Neuronal stem cell (in vitro differentiated cells): Measurements from ENCODE around the gene MORF4L2. TPM values are rescaled to one million over a fixed set of nuclear protein-coding genes. Genes with fewer than 3 reads are reported as not detected.

Experiments used
- DNase-seq: peaks from one replicate; pipeline ENCODE4 v3.0.0-alpha.2; 2013; ENCODE audit warnings: low spot score
- H2AFZ ChIP-seq: one replicate; pipeline ENCODE4 v1.6.1; 2013; ENCODE audit warnings: mild to moderate bottlenecking, low read length, inconsistent platforms
- H2AK5ac ChIP-seq: 2 replicates; pipeline ENCODE4 v1.6.1; 2013; ENCODE audit warnings: low read depth, mild to moderate bottlenecking, inconsistent platforms, low read length, moderate library complexity, mixed read lengths
- H2BK120ac ChIP-seq: 2 replicates; pipeline ENCODE4 v1.6.1; 2013; ENCODE audit warnings: low read depth, mild to moderate bottlenecking, inconsistent platforms, low read length, moderate library complexity, mixed read lengths
- H2BK12ac ChIP-seq: one replicate; pipeline ENCODE4 v1.6.1; 2013; ENCODE audit warnings: low read length, inconsistent platforms
- H2BK15ac ChIP-seq: 2 replicates; pipeline ENCODE4 v1.6.1; 2013; ENCODE audit warnings: mild to moderate bottlenecking, low read length, inconsistent platforms, mixed read lengths
- H2BK5ac ChIP-seq: one replicate; pipeline ENCODE4 v1.6.1; 2013; ENCODE audit warnings: inconsistent platforms, mild to moderate bottlenecking, low read length, moderate library complexity
- H3K14ac ChIP-seq: one replicate; pipeline ENCODE4 v1.6.1; 2013; ENCODE audit warnings: low read length, inconsistent platforms
- H3K18ac ChIP-seq: 2 replicates; pipeline ENCODE4 v1.6.1; 2013; ENCODE audit warnings: low read length, inconsistent platforms
- H3K23ac ChIP-seq: 2 replicates; pipeline ENCODE4 v1.6.1; 2013; ENCODE audit warnings: low read depth, mild to moderate bottlenecking, mixed read lengths, low read length, inconsistent platforms; ENCODE audit not compliant: poor library complexity
- H3K27ac ChIP-seq: replicated peaks from 3 replicates; pipeline ENCODE4 v1.5.1; 2013; ENCODE audit warnings: low read length, inconsistent platforms
- H3K27me3 ChIP-seq, 3 experiments: 2 replicates each; pipeline ENCODE4 v1.6.1; 2013; ENCODE audit warnings: low read length in 3 of 3, mild to moderate bottlenecking in 2 of 3, inconsistent platforms in 1 of 3, low read depth in 1 of 3, mixed read lengths in 1 of 3, moderate library complexity in 1 of 3; ENCODE audit not compliant: control insufficient read depth in 3 of 3, insufficient read depth in 3 of 3
- H3K36me3 ChIP-seq, 2 donors: replicated peaks in 1 of 2; 2 replicates each; pipeline ENCODE4 v1.6.1; 2013; ENCODE audit warnings: low read length in 2 of 2; ENCODE audit not compliant: control insufficient read depth in 2 of 2, insufficient read depth in 2 of 2
- H3K4ac ChIP-seq: 2 replicates; pipeline ENCODE4 v1.6.1; 2013; ENCODE audit warnings: inconsistent platforms, mild to moderate bottlenecking, low read length, moderate library complexity
- H3K4me1 ChIP-seq, 2 donors: 1 replicate in 1 of 2; 2 replicates in 1 of 2; pipeline ENCODE4 v1.6.1; 2013; ENCODE audit warnings: low read length in 2 of 2, low read depth in 1 of 2; ENCODE audit not compliant: control insufficient read depth in 2 of 2, insufficient read depth in 1 of 2
- H3K4me2 ChIP-seq: one replicate; pipeline ENCODE4 v1.6.1; 2013; ENCODE audit warnings: mild to moderate bottlenecking, low read length, inconsistent platforms; ENCODE audit not compliant: insufficient read depth, poor library complexity, severe bottlenecking
- H3K4me3 ChIP-seq, 2 donors: 2 replicates each; pipeline ENCODE4 v1.5.1; 2013; ENCODE audit warnings: low read length in 2 of 2, mild to moderate bottlenecking in 2 of 2, inconsistent platforms in 1 of 2, moderate library complexity in 1 of 2
- H3K79me1 ChIP-seq: one replicate; pipeline ENCODE4 v1.6.1; 2013; ENCODE audit warnings: low read depth, mild to moderate bottlenecking, inconsistent platforms, low read length, moderate library complexity
- H3K9ac ChIP-seq: one replicate; pipeline ENCODE4 v1.6.1; 2013; ENCODE audit warnings: mild to moderate bottlenecking, low read depth, low read length, inconsistent platforms; ENCODE audit not compliant: poor library complexity
- H3K9me3 ChIP-seq, 2 donors: replicated peaks in 1 of 2; 2 replicates each; pipeline versions ENCODE3 to v1.6.1; 2013; ENCODE audit warnings: low read length in 2 of 2, mild to moderate bottlenecking in 2 of 2, inconsistent platforms in 1 of 2, low read depth in 1 of 2, mixed read lengths in 1 of 2, moderate library complexity in 1 of 2; ENCODE audit not compliant: control insufficient read depth in 2 of 2, insufficient read depth in 1 of 2
- H4K8ac ChIP-seq: one replicate; pipeline ENCODE4 v1.6.1; 2013; ENCODE audit warnings: low read depth, mild to moderate bottlenecking, inconsistent platforms, low read length, moderate library complexity
- H4K91ac ChIP-seq: one replicate; pipeline ENCODE4 v1.6.1; 2013; ENCODE audit warnings: low read length, low read depth, mild to moderate bottlenecking, inconsistent platforms; ENCODE audit not compliant: poor library complexity
- WGBS, 2 donors: extraction: QIAGEN DNeasy Blood & Tissue Kit; methylation state at CpG; one replicate each; pipeline ENCODE4 v1.1.7; 2013; ENCODE audit warnings: missing lambda C conversion rate in 2 of 2, mixed read lengths in 1 of 2; ENCODE audit not compliant: insufficient read length in 2 of 2, insufficient replicate concordance in 1 of 2; ENCODE audit errors: extremely low coverage in 2 of 2; 5-methylcytosine and 5-hydroxymethylcytosine counted together
- polyA plus RNA-seq, 2 experiments: library from polyadenylated mRNA; stranded (reverse); fragments of 200-250 nt; gene quantifications; one replicate each; pipeline ENCODE4 v1.2.3, GENCODE V29; 2013

Gene MORF4L2, protein sequence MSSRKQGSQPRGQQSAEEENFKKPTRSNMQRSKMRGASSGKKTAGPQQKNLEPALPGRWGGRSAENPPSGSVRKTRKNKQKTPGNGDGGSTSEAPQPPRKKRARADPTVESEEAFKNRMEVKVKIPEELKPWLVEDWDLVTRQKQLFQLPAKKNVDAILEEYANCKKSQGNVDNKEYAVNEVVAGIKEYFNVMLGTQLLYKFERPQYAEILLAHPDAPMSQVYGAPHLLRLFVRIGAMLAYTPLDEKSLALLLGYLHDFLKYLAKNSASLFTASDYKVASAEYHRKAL
- 399 TPM for polyA plus RNA-seq (2013, experiment 1 of 2)
- 411 TPM for polyA plus RNA-seq (2013, experiment 2 of 2)

DNA sequence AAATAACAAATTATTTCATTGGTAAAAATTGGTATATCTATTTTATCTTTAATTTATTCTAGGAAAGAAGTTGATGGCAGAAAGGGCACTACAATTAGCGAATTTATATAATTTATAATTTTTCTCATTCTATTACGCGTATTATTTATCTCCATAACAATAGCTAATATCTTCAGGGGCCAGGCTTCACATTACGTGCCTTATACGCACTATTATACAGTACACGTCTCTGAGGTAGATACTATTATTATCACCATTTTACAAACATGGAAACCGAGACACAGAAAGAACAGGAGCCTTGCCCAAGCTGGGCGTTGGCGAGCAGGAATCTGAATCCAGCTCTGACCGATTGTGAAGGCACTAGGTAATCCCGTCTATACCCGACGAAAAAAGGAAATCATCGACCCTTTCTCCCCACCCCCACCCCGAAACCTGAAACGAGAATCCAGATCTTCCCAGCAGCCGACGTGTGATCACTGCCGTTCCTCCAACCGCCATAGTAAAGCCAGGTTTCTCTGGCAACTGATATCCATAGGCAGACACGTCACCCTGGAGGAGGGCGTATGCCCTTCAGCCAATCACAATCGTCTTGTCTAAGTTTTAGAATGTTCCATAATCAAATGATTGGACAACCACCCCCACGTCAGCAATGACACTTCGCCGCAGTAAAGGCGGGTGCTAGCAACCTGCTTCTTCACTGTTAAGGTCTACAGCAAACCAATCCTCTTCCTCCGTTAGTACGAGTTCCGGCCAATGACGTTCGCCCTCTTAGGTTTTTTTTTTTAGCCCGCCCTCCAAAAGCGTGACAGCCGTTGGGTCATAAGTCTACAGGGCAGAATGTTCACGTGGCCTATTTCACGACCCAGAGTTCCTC lies at the start of gene MORF4L2:
Gene MORF4L2, minus strand, starts transcription at position 501 of the 874 bp plus-strand sequence. CDS start 9,672 bp downstream, outside the sequence.
- no peak within 1 kb of the TSS for H3K4ac ChIP-seq
- H3K9ac ChIP-seq, result peak within 1 kb of the TSS; percentile 84
- no peak within 1 kb of the TSS for H2BK15ac ChIP-seq
- no peaks in the 10 kb centered on the region for H3K9me3 ChIP-seq
- H3K23ac ChIP-seq, result no peak within 1 kb of the TSS
- no peaks in the 10 kb centered on the region for H3K4me1 ChIP-seq
- no peaks in the 10 kb centered on the region for H3K79me1 ChIP-seq
- peak within 1 kb of the TSS; percentile 66 for H3K4me2 ChIP-seq
- H3K27me3 ChIP-seq, result no peaks in the 10 kb centered on the region
- no peak within 1 kb of the TSS for H2AK5ac ChIP-seq
- H4K91ac ChIP-seq, result no peak within 1 kb of the TSS
- peak within 1 kb of the TSS; percentile 89 for H3K18ac ChIP-seq
- no peak within 1 kb of the TSS for H2BK5ac ChIP-seq
- peaks cover 4 to 38% of the 10 kb centered on the region in 2 donors for H3K36me3 ChIP-seq
- H2BK120ac ChIP-seq, result no peak within 1 kb of the TSS
- no peak within 1 kb of the TSS for H3K14ac ChIP-seq
- H3K27ac ChIP-seq, result peak within 1 kb of the TSS; percentile 90
- no CpG with 5 or more reads among the region's 37 CpGs for WGBS, 2 donors
- no peak within 1 kb of the TSS for H4K8ac ChIP-seq
- H3K4me3 ChIP-seq, result peak within 1 kb of the TSS; percentile 80 to 95
- peak within 1 kb of the TSS; percentile 89 for H2AFZ ChIP-seq
- no peak within 1 kb of the TSS for H2BK12ac ChIP-seq
- DNase-seq, result peak; percentile 89

DNA sequence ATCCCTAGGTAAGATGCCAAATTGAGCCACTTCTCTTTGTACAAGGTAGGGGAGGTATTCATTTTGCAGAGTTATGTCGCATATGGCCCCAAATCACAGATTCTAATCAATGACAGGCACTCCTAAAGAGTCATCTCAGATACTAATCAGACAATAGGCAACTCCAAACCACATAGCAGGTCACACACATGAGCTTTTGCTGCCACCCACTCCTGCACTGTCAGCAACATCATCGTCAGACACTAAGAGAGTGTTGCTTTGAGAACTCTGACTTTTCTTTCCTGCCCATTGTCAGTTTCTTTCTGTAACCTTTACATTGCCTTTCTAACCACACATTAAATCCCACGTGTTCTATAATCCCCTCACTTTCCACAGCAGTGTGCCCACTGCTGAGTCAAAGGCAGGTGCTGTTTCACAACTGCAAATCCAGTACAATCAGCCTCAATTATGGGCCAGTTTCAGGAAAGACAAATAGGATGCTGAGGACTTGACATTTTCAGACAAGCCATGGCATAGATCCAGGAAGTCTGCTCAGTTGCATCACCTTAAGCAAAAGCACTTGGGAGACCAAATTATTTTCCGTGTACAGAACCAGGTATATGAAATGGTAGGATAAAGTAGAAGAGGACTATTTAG lies 47.7 kb upstream of the MORF4L2 start:
- no peaks in the 10 kb centered on the region for H3K9me3 ChIP-seq
- H3K79me1 ChIP-seq, result no peaks in the 10 kb centered on the region
- no peak overlapping the region for H3K4me3 ChIP-seq
- no peak overlapping the region for H4K8ac ChIP-seq
- H3K36me3 ChIP-seq, result no peaks in the 10 kb centered on the region
- no peak overlapping the region for H3K9ac ChIP-seq
- no peak overlapping the region for H3K18ac ChIP-seq
- no peak overlapping the region for H3K4me2 ChIP-seq
- no peak for DNase-seq
- no peak overlapping the region for H3K23ac ChIP-seq
- no peak overlapping the region for H2AK5ac ChIP-seq
- H3K4ac ChIP-seq, result no peak overlapping the region
- peaks cover 0 to 6% of the 10 kb centered on the region in 2 donors for H3K4me1 ChIP-seq
- no peak overlapping the region for H2AFZ ChIP-seq
- H2BK12ac ChIP-seq, result no peak overlapping the region
- no peak overlapping the region for H2BK5ac ChIP-seq
- H4K91ac ChIP-seq, result no peak overlapping the region
- H2BK15ac ChIP-seq, result no peak overlapping the region
- H3K27me3 ChIP-seq, result peaks cover 0 to 33% (median 0%) of the 10 kb centered on the region in 3 experiments
- H2BK120ac ChIP-seq, result no peak overlapping the region
- no peak overlapping the region for H3K14ac ChIP-seq
- no CpG with 5 or more reads among the region's 4 CpGs for WGBS, 2 donors
- no peak overlapping the region for H3K27ac ChIP-seq

DNA sequence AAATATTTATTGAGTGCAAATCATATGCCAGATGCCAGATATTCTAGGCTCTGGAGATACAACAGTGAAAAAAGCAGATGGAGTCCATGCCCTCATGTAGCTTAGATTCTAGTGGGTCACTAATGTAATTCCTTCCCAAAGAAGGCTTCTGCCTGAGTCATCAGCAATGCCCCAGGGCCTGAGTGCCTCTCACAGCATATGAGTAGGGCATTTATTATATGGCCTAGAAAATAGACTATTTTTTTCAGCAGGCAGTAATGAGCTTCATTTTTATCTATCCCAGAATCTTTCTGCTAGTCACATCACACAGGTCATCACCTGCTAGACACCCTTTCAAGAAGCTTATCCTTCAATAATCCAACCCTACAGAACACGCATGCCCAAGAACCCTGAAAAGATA lies 46.5 kb upstream of the MORF4L2 start:
- no peak overlapping the region for H2AK5ac ChIP-seq
- no peak overlapping the region for H2BK5ac ChIP-seq
- H3K4me1 ChIP-seq, result peaks cover 0 to 6% of the 10 kb centered on the region in 2 donors
- no peaks in the 10 kb centered on the region for H3K9me3 ChIP-seq
- DNase-seq, result no peak
- no CpG with 5 or more reads among the region's 1 CpG for WGBS, 2 donors
- H3K36me3 ChIP-seq, result no peaks in the 10 kb centered on the region
- H4K91ac ChIP-seq, result no peak overlapping the region
- H3K27ac ChIP-seq, result no peak overlapping the region
- no peak overlapping the region for H3K9ac ChIP-seq
- peaks cover 0 to 45% (median 0%) of the 10 kb centered on the region in 3 experiments for H3K27me3 ChIP-seq
- no peak overlapping the region for H2BK15ac ChIP-seq
- H3K14ac ChIP-seq, result no peak overlapping the region
- no peak overlapping the region for H3K23ac ChIP-seq
- no peak overlapping the region for H3K4me2 ChIP-seq
- H3K18ac ChIP-seq, result no peak overlapping the region
- H3K4ac ChIP-seq, result no peak overlapping the region
- H2AFZ ChIP-seq, result no peak overlapping the region
- H2BK120ac ChIP-seq, result no peak overlapping the region
- no peaks in the 10 kb centered on the region for H3K79me1 ChIP-seq
- no peak overlapping the region for H3K4me3 ChIP-seq
- H2BK12ac ChIP-seq, result no peak overlapping the region
- no peak overlapping the region for H4K8ac ChIP-seq
